Upper lobe of left lung (tissue), 6 donors: ENCODE measurements around the gene RSBN1L. TPM values are rescaled to one million over a fixed set of nuclear protein-coding genes. Genes with fewer than 3 reads are reported as not detected.
"Not testable (repeated sequence)": the region's sequence is repeated elsewhere in the genome, so short reads cannot be mapped to it uniquely, and the experiment has no call there.

Experiments
- ATAC-seq, 2 donors: fragments of 200-7000 bp; cut with Tn5 transposase; one replicate each; pipeline ENCODE4 v1.9.1; 2022; ENCODE audit warnings: mild to moderate bottlenecking in 2 of 2, moderate library complexity in 2 of 2; ENCODE audit not compliant: low FRiP score in 2 of 2
- DNase-seq, 2 donors: peaks; one replicate each; pipeline ENCODE4 v3.0.0-alpha.2; 2019 to 2020
- H3K27ac ChIP-seq, 4 donors: fragments of 200-600 bp; sonication (generic); one replicate each; pipeline ENCODE4 v1.5.1; 2016 to 2019
- H3K27me3 ChIP-seq, 4 donors: fragments of 200-600 bp; sonication (generic); one replicate each; pipeline ENCODE4 v1.5.1; 2017 to 2019
- H3K36me3 ChIP-seq, 4 donors: fragments of 200-600 bp; sonication (generic); one replicate each; pipeline ENCODE4 v1.5.1; 2016 to 2019
- H3K4me1 ChIP-seq, 4 donors: fragments of 200-600 bp; sonication (generic); one replicate each; pipeline ENCODE4 v1.5.1; 2018 to 2019
- H3K4me3 ChIP-seq, 4 donors: fragments of 200-600 bp; sonication (generic); one replicate each; pipeline ENCODE4 v1.5.1; 2017 to 2019; ENCODE audit warnings: mild to moderate bottlenecking in 2 of 4, moderate library complexity in 1 of 4
- H3K9me3 ChIP-seq, 4 donors: fragments of 200-600 bp; sonication (generic); one replicate each; pipeline ENCODE4 v1.5.1; 2018 to 2019
- EP300 ChIP-seq, 4 donors: sonication (generic); formaldehyde crosslinking; IDR thresholded peaks; one replicate each; pipeline ENCODE4 v1.5.1; 2017; ENCODE audit warnings: antibody characterized with exemption in 4 of 4, control low read depth in 2 of 4
- POLR2A ChIP-seq, 4 donors: fragments of 450-650 bp; IDR thresholded peaks; one replicate each; pipeline ENCODE4 v1.5.1; 2016 to 2017; ENCODE audit warnings: antibody characterized with exemption in 4 of 4, mild to moderate bottlenecking in 2 of 4
- POLR2AphosphoS5 ChIP-seq, 2 donors: sonication (generic); formaldehyde crosslinking; IDR thresholded peaks; one replicate each; pipeline ENCODE4 v1.5.1; 2017; ENCODE audit warnings: antibody characterized with exemption in 2 of 2
- WGBS, 2 donors: methylation state at CpG; one replicate each; pipeline ENCODE4 v1.1.5; 2017 to 2018; 5-methylcytosine and 5-hydroxymethylcytosine counted together
- total RNA-seq, 6 donors: library from RNA; depleted of rRNA in 4 of 6; stranded (reverse); fragments of >200 nt in 4 of 6; gene quantifications; one replicate each; pipeline versions ENCODE4 v1.1.0 to v1.2.1, GENCODE V29; 2016 to 2021
- TF ChIP-seq, protein P1 (sequence below), 6 experiments: fragments of 450-650 bp in 4 of 6; fragments of 200-600 bp in 2 of 6; sonication (generic) in 2 of 6; IDR thresholded peaks; one replicate each; pipeline ENCODE4 v1.5.1; 2016 to 2019; ENCODE audit warnings: antibody characterized with exemption in 6 of 6
- donor health status: DM: no; HTN: no; CAD: no; lungs with moderate emphysema.
- donor health status: DM: no; HTN: yes; CAD: no; lungs with severe emphysema.

RSBN1L gene
- total RNA-seq, 6 donors from 2014 or later: 15.1 to 43.7 (median 20.5) TPM

DNA sequence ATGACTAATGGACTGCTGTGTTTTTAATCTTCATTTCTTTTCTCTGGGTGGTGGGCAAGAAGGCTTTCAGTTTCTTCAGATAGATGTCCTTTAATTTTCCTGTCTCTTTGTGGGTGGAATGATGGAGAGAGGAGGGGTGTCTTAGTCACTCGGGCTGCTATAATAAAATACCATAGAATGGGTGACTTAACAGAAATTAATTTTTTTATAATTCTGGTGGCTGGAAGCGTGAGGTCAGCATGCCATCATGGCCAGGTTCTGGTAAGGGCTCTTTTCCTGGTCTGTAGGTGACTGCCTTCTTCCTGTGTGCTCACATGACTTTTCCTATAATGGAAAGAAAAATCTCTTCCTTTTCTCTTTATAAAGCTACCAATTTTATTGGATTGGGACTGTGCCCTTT lies 6.3 kb downstream of the RSBN1L start:
- H3K4me1 ChIP-seq: peaks cover 23 to 45% (median 34%) of the 10 kb centered on the region in 4 donors
- no peaks in the 10 kb centered on the region for H3K9me3 ChIP-seq
- WGBS, 2 donors: 67 to 83% methylated on average over 2 of the region's 2 CpGs
- H3K4me3 ChIP-seq: no peak overlapping the region
- H3K27ac ChIP-seq: no peak overlapping the region
- no peak for TF ChIP-seq POLR2AphosphoS5 (IDR thresholded peaks at IDR 0.05)
- TF ChIP-seq EP300 (IDR thresholded peaks at IDR 0.05): no peak
- TF ChIP-seq POLR2A (IDR thresholded peaks at IDR 0.05): no peak
- TF ChIP-seq, protein P1, sequence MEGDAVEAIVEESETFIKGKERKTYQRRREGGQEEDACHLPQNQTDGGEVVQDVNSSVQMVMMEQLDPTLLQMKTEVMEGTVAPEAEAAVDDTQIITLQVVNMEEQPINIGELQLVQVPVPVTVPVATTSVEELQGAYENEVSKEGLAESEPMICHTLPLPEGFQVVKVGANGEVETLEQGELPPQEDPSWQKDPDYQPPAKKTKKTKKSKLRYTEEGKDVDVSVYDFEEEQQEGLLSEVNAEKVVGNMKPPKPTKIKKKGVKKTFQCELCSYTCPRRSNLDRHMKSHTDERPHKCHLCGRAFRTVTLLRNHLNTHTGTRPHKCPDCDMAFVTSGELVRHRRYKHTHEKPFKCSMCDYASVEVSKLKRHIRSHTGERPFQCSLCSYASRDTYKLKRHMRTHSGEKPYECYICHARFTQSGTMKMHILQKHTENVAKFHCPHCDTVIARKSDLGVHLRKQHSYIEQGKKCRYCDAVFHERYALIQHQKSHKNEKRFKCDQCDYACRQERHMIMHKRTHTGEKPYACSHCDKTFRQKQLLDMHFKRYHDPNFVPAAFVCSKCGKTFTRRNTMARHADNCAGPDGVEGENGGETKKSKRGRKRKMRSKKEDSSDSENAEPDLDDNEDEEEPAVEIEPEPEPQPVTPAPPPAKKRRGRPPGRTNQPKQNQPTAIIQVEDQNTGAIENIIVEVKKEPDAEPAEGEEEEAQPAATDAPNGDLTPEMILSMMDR (IDR thresholded peaks at IDR 0.05): no peak
- no peak for DNase-seq
- H3K27me3 ChIP-seq: no peaks in the 10 kb centered on the region
- ATAC-seq: no peak
- H3K36me3 ChIP-seq: peaks cover 0 to 6% (median 2%) of the 10 kb centered on the region in 4 donors

DNA sequence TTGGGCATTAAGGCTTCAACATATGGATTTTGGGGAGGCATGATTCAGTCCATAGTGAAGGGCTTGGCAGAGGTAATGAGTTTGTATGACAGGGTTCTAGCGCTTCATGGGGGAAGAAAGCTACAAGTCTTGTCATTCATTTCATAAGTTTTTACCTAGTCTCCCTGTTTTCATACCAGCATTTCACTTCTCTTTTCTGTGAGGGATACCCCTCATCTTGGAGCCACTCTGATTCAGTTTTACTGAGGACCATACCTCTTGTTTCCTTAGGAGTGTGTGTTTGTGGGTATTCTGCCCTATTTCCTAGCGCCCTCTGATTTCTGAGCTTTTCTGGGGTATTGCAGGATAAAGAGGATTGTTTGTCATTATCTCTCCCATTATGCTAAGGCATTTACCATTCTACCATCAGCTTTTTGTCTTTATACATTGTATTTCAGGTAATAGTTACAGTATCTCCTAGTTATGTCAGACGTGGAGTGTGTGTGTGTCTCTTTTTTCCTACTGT lies 6.8 kb downstream of the RSBN1L start:
- Histone ChIP-seq H3K27ac (no peak overlapping the region), H3K27me3 (no peaks in the 10 kb centered on the region), H3K36me3 (peaks cover 0 to 6% (median 2%) of the 10 kb centered on the region in 4 donors), H3K9me3 (no peaks in the 10 kb centered on the region), H3K4me1 (peaks cover 19 to 41% (median 32%) of the 10 kb centered on the region in 4 donors), H3K4me3 (no peak overlapping the region)
- no peak for DNase-seq
- no peak for TF ChIP-seq POLR2AphosphoS5 (IDR thresholded peaks at IDR 0.05)
- TF ChIP-seq EP300 (IDR thresholded peaks at IDR 0.05): no peak
- TF ChIP-seq POLR2A (IDR thresholded peaks at IDR 0.05): no peak
- TF ChIP-seq, protein P1 (IDR thresholded peaks at IDR 0.05): no peak
- ATAC-seq: no peak
- WGBS, 2 donors: 78 to 87% methylated on average over 3 of the region's 3 CpGs

DNA sequence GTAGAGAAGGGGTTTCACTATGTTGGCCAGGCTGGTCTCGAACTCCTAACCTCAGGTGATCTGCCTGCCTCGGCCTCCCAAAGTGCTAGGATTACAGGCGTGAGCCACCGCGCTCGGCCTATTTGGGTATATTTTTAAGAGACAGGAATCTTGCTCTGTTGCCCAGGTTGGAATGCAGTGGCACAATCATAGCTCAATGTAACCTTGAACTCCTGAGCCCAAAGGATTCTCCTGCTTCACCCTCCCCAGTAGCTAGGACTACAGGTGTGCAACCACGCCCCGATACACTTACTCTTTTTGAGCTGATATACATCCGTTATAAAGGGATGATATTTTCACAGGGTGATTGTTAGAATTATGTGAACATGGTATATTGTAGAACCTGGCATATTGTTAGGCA lies 7.4 kb downstream of the RSBN1L start:
- not testable (repeated sequence) for H3K36me3 ChIP-seq, DNase-seq, H3K27me3 ChIP-seq, H3K9me3 ChIP-seq, ATAC-seq, H3K27ac ChIP-seq, H3K4me3 ChIP-seq
- 94 to 99% methylated on average over 9 of the region's 9 CpGs for WGBS, 2 donors
- peaks cover 12 to 37% (median 27%) of the 10 kb centered on the region in 4 donors for H3K4me1 ChIP-seq

DNA sequence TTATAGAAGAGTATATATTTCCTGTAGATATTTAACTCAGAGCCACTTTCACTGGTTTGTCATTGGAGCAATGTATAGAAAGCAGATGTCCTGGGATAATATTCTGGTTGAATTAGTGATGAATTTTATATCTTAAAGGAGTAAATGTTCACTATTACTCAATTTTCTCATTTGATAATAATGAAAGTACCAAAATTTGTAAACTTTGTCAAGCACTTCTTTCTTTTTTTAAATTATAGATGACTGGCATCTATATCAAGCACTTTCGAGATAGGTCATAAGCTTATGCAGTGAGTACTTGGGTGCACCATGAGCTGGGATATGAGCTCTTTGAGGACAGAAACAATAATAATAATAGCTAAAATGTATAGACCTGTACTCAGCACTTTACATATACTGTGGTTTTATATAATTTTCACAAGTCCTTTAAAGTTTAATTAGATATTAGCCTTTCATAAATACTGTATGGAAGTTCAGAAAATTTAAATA lies 11.3 kb downstream of the RSBN1L start:
- H3K27me3 ChIP-seq: no peaks in the 10 kb centered on the region
- H3K4me1 ChIP-seq: peaks cover 0 to 18% (median 3%) of the 10 kb centered on the region in 4 donors
- WGBS, 2 donors: 92 to 96% methylated on average over 1 of the region's 1 CpG
- TF ChIP-seq EP300 (IDR thresholded peaks at IDR 0.05): no peak
- no peak for TF ChIP-seq POLR2A (IDR thresholded peaks at IDR 0.05)
- TF ChIP-seq, protein P1 (IDR thresholded peaks at IDR 0.05): no peak
- TF ChIP-seq POLR2AphosphoS5 (IDR thresholded peaks at IDR 0.05): no peak
- no peaks in the 10 kb centered on the region for H3K9me3 ChIP-seq
- no peak for ATAC-seq
- H3K4me3 ChIP-seq: no peak overlapping the region
- H3K36me3 ChIP-seq: peaks cover 0 to 6% (median 2%) of the 10 kb centered on the region in 4 donors
- no peak for DNase-seq
- H3K27ac ChIP-seq: no peak overlapping the region

DNA sequence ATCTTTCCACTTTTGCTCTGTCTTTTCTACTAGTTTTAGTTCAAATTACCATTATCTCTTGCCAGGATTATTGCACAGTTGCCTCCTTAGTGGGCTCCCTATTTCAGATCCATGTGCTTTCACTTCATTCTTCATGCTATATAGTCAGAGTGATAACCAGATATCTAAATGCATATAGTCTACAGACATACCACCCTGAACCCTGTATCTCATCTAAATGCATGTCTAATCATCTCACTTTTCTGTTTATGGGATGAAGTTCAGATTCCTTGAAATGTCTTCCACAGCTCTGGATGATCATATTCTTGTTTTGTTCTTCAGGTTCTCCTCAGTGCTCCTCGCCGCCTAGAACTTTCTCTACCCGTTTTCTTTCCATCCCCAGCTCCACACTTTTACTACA lies 13.8 kb downstream of the RSBN1L start:
- ATAC-seq: no peak
- no peak for TF ChIP-seq POLR2A (IDR thresholded peaks at IDR 0.05)
- TF ChIP-seq EP300 (IDR thresholded peaks at IDR 0.05): no peak
- TF ChIP-seq POLR2AphosphoS5 (IDR thresholded peaks at IDR 0.05): no peak
- TF ChIP-seq, protein P1 (IDR thresholded peaks at IDR 0.05): no peak
- Histone ChIP-seq H3K36me3 (peaks cover 0 to 6% (median 2%) of the 10 kb centered on the region in 4 donors), H3K27me3 (no peaks in the 10 kb centered on the region), H3K4me3 (no peak overlapping the region), H3K4me1 (peaks cover 0 to 6% (median 2%) of the 10 kb centered on the region in 4 donors), H3K27ac (no peak overlapping the region), H3K9me3 (no peaks in the 10 kb centered on the region)
- DNase-seq: no peak
- WGBS, 2 donors: 98 to 100% methylated on average over 2 to 3 of the region's 3 CpGs
